ENCODE data around the gene DDX6.
"Not testable (repeated sequence)": the region's sequence is repeated elsewhere in the genome, so short reads cannot be mapped to it uniquely, and the experiment has no call there.

DNA sequence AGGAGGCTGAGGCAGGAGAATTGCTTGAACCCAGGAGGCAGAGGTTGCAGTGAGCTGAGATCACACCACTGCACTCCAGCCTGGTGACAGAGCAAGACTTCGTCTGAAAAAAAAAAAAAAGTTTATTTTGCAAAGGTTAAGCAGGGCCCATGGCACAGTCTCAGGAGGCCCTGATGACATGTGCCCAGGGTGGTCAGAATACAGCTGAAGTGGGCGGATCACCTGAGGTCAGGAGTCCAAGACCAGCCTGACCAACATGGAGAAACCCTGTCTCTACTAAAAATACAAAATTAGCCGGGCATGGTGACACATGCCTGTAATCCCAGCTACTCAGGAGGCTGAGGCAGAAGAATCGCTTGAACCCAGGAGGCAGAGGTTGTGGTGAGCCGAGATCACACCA is 76.5 kb downstream of the DDX6 start:
- TF ChIP-seq, protein P1, sequence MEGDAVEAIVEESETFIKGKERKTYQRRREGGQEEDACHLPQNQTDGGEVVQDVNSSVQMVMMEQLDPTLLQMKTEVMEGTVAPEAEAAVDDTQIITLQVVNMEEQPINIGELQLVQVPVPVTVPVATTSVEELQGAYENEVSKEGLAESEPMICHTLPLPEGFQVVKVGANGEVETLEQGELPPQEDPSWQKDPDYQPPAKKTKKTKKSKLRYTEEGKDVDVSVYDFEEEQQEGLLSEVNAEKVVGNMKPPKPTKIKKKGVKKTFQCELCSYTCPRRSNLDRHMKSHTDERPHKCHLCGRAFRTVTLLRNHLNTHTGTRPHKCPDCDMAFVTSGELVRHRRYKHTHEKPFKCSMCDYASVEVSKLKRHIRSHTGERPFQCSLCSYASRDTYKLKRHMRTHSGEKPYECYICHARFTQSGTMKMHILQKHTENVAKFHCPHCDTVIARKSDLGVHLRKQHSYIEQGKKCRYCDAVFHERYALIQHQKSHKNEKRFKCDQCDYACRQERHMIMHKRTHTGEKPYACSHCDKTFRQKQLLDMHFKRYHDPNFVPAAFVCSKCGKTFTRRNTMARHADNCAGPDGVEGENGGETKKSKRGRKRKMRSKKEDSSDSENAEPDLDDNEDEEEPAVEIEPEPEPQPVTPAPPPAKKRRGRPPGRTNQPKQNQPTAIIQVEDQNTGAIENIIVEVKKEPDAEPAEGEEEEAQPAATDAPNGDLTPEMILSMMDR (IDR thresholded peaks at IDR 0.05; ENCODE audit: low read length), result not testable (repeated sequence)
- TF ChIP-seq EZH2 (IDR thresholded peaks at IDR 0.05; ENCODE audit: borderline replicate concordance, low read length), result not testable (repeated sequence)

Data from OCI-LY1 (cell line).